ENCODE measurements around the gene ANXA2.

DNA sequence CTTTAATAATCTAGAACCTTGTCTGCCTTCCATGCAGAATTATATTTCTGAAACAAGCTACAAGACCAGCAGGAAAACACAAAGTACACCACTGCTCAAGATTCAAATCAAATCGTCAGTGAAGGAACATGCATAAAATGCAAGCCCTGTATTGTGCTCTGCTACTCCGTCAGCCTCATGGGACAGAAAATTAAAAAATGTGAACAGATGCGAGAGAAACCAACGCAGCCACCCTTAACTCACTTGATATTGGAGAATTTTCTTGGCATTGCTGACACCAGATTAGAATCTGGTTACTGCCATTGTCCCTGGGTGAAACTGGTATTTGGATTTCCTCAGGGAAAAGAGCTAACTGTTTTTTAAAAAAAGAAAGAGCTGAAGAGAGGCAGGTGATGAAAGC is 23.6 kb downstream of the ANXA2 start:
- TF ChIP-seq, protein P1, sequence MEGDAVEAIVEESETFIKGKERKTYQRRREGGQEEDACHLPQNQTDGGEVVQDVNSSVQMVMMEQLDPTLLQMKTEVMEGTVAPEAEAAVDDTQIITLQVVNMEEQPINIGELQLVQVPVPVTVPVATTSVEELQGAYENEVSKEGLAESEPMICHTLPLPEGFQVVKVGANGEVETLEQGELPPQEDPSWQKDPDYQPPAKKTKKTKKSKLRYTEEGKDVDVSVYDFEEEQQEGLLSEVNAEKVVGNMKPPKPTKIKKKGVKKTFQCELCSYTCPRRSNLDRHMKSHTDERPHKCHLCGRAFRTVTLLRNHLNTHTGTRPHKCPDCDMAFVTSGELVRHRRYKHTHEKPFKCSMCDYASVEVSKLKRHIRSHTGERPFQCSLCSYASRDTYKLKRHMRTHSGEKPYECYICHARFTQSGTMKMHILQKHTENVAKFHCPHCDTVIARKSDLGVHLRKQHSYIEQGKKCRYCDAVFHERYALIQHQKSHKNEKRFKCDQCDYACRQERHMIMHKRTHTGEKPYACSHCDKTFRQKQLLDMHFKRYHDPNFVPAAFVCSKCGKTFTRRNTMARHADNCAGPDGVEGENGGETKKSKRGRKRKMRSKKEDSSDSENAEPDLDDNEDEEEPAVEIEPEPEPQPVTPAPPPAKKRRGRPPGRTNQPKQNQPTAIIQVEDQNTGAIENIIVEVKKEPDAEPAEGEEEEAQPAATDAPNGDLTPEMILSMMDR (IDR thresholded peaks at IDR 0.05; ENCODE audit: low read depth, low read length) = no peak
- no peak for TF ChIP-seq EZH2phosphoT487 (IDR thresholded peaks at IDR 0.05; ENCODE audit: low read depth)

All from OCI-LY3 (cell line).